ENCODE results near the gene CADPS.

The CADPS gene

GRCh38 chr3:62624185-62624584 is 251.0 kb downstream of the CADPS start:
- DNase-seq, result no peak

DNA sequence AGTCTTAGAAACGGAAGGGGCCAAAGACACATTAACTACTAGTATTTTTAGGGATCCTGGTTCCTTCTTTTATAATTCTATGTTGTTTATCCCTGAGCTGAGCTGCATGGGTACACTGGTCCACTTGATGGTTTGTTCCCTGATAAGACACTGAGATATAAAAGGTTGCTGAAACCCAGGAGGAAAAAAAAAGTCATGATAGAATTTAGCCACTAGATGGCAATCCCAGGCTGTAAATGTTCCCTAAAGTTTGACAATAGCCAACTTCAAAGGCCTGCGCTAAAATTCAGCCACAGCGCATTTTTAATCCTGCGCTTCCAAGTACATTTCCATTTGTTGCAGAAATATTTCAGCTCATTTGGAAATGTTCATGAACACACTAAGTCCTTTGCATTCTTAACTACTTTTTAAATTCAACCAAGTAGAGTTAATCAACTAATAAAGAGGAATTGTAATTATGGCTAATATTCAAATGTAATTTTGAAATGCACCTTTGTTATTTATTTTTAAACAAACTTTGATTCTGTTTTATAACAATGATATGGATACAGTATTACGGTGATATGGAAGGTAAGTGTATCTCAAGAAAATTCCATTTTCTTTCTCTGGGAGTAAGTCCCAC is 252.6 kb downstream of the CADPS start:
- DNase-seq, result no peak

DNA sequence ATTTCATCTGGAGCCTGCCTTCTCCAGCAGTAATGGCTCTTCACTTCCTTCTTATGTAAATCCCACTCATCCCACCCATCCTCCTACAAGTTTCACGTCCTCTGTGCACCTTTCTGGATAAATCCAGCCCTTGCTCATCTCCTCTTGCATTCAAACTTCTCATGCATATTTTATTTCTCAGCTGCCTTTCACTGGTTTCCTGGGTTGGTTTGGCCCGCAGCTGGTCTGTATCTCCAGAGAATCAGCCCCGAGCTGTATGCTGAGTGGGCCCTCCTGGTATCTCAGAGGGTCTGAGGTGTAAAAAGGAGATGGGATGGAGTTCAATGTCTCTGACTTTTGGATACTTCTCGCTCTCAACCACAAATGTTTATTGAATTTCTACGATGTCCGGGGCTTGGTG is 253.3 kb downstream of the CADPS start:
- no peak for DNase-seq

DNA sequence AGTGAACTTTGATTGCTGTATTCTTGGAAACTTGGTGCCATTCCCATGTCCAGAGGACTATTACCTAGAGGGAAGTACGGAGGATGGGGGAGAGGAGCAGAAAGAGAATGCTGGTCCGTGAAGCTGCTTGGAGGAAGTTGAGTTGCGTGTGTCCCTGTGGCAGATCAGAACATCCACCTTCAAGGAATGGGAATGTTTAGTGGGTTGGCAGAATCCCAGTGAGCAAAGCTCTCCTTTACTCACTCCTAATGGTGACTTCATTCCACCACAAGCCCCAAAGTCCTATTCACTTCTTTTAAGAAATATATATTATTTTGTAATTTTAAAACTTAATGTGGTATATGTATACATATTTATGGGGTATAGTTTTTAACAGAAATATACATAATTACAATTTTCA is 254.0 kb downstream of the CADPS start:
- no peak for DNase-seq

DNA sequence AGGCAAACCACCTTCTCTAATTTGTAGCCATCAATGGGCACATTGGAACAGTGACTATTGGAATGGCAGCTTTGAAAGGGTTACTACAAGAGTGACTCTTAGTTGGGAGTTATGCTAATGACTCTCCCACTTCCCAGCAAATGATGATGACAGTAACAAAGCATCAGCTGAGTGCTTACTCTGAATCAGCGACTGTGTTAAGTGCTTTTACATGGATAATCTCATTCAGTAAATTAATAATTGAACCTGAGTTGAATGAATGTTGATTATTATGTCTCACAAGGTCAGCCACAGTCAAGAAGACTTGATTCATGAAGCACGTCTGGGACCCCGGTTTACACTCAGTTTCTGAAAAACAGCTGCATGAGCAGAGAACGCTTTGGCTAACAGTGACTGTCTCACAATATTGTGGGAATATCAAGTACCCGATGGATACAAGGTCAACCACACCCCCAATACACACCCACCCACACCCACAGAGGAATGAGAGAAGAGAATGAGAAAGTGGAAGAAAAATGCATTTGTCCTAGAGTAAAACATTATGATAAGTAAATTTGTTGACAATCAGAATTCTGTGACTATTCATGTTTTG is 259.9 kb downstream of the CADPS start:
- no peak for DNase-seq

- DNase-seq, result no peak
Observed at GRCh38 chr3:62614527-62614926, 260.7 kb downstream of the CADPS start.

- no peak for DNase-seq
Observed at GRCh38 chr3:62611541-62612240, 263.5 kb downstream of the CADPS start.

DNA sequence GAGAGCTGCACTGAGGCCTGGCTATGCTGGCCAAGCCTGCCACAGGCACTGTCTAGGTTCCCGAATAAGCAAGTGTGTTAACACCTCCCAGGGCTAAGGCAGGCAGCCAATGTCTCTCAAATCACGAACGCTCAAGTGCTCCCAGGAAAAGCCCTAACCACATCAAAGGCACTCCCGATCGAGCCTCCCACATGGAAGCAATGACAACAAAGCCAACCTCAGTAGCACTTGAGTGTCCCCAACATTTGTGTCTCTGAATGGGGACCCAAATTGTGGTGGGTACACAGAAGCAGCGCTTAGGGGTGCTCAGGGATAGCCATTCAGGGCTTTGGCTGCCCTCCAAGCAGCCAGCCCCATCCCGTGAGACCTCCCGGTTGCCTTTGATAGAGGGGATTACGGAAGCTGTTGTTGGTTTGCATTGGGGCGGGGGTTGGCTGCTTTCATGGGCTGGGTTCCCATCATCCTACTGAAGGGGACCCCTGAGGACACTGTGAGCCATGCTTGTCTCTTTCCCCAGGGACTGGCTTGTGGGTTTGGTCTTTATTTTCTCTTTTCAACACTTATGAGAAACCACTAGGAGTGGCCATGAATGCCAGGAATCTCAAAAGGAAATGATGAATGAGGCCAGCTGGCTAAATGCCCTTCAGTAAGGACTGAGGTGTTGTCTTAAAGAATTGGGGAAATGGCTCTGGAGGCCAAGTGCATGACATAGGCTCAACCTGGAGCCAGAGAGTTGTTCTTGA is 267.8 kb downstream of the CADPS start:
- DNase-seq, result peak; percentile 45

DNA sequence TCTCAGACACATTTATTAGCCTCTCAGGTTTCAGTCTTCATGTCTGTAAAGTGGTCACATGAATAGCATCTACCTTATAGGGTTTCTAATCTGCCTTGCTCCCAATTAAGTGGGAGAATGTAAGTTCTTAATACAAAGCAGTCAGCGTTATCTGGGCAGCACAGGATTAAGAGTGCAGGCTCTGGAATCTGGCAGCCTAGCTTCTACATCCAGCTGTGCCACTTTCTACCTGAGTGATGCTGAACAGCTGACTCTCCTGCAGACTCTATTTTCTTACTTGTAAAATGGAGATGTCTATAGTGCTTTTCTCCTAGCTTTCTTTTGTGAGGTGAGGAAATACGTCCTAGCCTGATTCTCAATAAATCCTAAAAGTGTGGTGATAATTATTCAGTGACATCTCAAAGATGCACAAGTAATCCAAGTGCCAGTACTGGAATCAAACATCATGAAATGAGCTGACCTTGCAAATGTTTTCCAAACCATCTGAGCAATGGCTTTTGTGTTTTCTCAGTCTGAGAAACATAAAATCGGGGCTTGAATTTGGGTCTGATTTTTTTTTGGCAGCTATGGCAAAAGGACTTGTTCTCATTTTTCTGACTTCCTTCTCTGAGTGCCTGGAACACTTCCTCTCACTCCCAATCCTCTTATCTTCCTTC is 269.7 kb downstream of the CADPS start:
- no peak for DNase-seq

DNA sequence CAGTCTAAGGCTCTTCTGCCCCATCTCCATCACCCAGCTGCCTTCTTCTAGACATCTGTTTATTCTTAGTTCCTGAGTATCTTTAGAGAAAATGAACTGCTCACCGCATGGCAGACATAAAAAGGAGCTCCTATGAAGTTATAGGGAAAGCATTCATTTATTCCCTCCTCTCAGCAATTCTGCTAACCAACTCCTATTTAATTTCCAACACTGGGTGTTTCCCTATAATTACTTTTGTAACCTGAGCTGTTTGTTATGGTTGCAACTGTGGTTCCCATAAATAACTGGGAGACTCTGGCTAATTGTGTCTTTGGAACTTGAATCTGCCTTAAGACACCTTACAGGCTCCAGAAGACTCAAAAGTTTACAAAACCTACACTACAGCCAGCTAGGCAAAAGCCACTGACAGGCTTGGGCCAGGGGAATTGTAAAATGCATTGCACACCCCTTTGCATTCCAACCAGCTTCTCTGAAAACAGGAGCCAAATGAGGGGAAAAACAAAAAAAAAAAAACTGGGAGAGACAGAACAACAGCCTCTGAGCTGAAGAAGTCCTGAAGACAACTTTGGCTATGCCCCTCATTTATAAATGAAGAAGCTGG is 270.4 kb downstream of the CADPS start:
- DNase-seq, result no peak

DNA sequence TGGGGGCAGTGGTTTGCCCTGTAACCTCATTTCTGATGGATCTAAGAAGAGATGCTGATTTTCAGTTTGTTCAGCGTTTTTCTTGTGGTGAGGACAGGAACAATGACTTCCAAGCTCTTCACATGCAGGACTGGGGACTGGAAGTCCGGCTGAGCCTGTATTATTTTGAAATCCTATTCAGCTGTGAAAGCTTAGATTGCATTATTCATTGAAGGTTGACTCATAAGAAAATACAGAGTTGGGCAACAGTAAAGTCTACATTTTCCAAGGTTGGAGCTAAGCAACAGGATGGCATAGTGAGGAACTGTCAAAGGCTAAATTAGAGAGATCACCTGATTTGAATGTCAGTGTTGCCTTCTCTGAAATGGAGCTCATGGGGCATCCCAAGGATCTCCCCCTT is 270.9 kb downstream of the CADPS start:
- no peak for DNase-seq

DNA sequence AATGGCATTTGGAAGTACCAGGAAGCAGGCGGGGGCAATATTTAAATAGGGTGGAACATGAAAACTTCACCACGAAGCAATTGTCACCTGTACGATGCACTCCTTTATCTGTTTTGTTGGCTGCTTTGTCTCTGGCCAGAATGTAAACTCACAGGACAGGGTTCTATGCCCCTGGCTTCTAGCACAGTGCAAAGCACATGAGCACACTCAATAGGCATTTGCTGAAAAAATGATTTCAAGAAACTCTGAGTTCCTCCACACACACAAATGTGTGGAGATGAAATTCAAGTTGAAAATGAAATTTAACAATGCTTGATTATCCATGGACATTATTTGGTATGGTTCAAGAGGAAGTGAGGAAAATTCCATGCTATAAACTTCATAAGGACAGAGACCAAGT is 272.2 kb downstream of the CADPS start:
- no peak for DNase-seq

GRCh38 chr3:62602129-62602770 is 273.0 kb downstream of the CADPS start:
- no peak for DNase-seq

DNA sequence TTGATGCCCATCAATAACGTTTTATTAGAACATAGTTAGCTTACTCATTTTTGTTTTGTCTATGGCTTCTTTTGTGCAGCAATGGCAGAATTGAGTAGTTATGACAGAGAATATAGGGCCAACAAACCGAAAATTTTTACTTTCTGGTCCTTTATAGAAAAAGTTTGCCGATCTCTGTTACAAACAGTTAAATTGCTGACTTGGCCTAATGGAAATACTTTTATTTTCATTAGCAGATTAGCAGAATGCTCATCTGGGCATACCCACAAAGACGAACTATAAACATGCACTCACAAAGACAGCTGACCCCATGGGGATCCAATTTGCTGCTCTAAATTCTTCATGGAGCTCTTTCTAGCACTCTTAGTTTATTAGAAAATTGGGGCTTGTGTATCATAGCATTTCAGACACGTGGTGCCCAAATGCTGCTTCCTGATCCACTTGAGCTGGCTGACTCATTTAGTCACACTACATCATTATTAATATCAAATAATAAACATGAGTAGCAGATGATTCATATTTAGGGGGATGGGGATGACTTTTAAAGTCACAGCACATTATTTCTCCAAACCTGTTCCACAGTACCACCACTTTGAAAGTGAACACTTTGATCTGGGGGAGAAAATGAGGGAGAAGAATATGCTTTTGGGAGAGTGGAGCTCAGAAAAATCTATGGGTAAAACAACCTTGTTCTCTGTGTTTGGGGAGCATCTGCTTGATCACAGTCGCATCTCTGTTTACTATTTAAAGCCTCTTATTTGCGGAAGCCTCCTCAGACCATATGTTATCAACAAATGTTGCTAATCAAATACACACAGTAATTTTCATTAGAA is 273.8 kb downstream of the CADPS start:
- DNase-seq, result no peak

- no peak for DNase-seq
Observed at GRCh38 chr3:62600033-62600432, 275.2 kb downstream of the CADPS start.

DNA sequence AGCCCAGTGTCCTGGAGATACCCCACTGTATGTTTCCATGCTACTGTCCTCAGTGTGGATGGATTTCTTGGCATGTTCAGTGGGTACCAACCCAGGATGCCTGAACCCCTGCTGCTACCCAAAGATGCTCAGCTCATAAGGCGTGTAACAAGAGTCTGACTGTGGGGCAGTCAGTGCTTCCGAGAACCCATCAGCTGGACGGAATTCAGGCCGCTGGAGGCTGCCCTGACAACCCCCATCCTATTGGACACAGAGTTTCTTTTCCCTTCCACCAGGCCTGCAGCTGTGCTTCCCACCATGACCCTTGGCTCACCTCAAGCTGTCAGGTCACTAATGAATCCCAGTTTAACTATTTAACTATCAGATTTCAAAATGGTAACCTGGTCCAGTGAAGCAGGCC is 277.7 kb downstream of the CADPS start:
- no peak for DNase-seq

- DNase-seq, result no peak
Observed at GRCh38 chr3:62592408-62592807, 282.8 kb downstream of the CADPS start.

DNA sequence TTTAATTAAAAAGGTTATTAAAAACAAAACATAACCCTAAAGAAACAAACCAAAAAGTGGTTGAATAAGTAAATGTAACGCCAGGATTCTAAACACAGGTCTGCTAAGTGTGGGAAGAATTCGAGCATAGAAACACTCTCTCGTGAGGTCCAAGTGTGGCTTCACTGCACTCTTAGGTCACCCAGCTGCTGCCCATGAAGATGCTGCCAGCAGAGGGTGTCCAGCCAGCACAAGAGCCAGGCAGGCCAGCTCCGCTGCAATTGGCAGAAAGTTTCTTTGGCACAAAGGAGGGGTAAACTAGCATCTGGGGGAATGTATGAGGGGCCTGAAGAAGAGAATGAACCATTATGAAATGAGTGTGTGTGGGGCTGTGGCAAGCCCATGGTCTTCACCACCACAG is 286.1 kb downstream of the CADPS start:
- no peak for DNase-seq

GRCh38 chr3:62587579-62588031 is 287.6 kb downstream of the CADPS start:
- DNase-seq, result no peak

DNA sequence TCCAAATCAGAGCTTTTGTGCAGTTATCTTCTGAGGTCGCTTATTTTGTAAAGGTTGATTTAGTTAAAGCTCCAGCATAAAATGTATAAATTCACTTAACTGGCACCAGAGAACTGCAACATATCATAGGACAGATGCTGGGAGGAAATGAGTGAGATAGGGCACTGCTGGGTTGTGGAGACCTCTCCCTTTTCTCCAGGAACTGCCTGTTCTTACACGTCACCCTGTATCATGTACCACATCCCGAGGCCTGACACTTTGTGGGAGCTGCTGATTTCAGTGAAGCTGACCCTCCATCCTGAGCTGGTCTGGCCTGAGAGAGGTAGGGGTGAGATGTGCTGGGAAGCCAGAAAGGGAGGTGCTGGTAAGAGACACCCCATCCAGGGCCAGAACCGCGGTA is 288.0 kb downstream of the CADPS start:
- DNase-seq, result no peak

GRCh38 chr3:62586356-62586755 is 288.9 kb downstream of the CADPS start:
- no peak for DNase-seq
